HG03460 (cell line): ENCODE measurements around the gene PEX14.

Experiments
- ATAC-seq: cut with Tn5 transposase; IDR thresholded peaks from one replicate; pipeline ENCODE4 v1.9.1; 2021; ENCODE audit not compliant: unreplicated experiment

The PEX14 gene

DNA sequence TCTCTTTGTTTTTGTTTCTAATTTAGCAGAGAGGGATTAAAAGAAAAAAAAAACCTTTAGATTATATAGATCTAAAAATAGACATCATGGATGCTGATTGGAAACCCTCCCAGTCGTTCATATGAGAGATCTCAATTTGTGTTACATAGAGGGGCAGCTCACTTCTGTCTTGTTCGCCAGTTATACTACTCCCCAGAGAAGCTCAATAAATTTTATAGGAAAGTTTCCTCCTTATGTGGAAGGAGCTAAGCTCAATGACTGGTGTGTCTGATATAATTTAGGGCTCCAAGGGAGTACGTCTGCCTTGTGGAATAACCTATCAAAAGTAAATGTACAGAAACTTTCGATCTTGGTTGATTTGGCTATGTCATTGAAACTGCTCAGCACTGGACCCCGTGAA lies 117.6 kb downstream of the PEX14 start:
- ATAC-seq: no peak

DNA sequence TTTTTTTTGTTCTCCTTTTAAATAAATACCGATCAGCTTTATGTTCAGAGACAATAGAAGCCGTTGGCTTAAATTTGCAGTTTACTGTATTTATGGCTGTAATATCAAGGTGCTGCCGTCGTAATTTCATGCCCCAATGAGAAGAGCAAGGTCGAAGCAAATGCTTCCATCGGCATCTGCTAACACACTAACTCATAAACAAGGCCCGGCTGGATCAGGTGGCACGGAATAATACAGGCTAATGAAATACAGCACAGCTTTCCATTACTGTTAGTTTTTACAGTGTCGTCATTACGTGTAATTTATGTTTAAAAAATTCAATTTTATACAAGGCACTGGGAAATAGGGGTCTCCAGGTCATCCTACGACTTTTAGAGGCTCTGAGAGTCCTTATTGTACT lies 119.0 kb downstream of the PEX14 start:
- ATAC-seq: no peak

DNA sequence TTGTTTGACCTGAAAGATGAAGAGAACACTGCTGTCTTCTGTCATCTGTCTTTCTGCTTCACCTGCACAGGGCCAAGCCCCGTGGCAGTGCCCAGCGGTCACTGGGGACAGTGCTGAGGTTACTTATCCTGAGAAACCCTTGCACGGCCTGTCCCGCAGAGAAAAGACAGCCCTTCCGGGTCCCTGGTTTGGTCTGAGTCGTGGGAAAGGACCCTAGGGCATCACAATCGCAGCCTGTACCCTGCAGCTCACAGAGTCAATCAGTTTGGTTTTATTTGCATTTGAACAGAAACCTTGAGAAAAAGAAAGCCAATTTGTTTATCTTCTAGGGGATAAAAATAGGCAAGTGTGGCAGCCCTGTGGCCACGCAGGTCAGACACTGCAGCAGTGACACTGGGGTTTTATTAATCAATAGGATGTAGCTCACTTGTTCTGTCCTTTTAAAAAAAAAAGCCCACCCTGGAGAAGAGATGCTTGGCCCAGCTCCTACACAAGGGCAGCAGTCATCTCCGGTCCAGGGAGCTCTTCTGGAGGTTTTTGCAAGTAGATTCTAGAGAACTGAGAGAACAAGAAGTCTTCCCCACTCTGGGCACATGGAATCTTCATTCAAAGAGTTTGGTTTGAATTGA lies 120.0 kb downstream of the PEX14 start:
- ATAC-seq: no peak

DNA sequence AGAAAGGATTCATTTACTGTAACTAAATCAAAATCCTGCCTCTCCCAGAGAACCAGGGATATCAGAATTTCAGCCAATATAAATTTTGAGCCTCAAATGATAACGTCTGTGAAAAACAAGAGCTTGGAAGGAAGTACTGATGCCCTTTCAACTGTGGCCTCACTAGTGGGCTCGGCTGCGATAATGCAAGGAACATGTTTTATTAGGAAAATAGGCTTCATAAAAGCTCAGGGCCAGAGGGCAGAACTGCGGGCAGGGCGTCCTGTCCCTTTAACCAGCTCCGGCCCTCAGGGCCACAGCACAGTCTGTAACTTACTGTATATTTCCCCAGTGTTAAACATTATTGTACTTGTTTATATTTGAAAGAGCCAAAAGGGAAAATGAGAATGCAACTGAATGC lies 122.0 kb downstream of the PEX14 start:
- ATAC-seq: no peak

DNA sequence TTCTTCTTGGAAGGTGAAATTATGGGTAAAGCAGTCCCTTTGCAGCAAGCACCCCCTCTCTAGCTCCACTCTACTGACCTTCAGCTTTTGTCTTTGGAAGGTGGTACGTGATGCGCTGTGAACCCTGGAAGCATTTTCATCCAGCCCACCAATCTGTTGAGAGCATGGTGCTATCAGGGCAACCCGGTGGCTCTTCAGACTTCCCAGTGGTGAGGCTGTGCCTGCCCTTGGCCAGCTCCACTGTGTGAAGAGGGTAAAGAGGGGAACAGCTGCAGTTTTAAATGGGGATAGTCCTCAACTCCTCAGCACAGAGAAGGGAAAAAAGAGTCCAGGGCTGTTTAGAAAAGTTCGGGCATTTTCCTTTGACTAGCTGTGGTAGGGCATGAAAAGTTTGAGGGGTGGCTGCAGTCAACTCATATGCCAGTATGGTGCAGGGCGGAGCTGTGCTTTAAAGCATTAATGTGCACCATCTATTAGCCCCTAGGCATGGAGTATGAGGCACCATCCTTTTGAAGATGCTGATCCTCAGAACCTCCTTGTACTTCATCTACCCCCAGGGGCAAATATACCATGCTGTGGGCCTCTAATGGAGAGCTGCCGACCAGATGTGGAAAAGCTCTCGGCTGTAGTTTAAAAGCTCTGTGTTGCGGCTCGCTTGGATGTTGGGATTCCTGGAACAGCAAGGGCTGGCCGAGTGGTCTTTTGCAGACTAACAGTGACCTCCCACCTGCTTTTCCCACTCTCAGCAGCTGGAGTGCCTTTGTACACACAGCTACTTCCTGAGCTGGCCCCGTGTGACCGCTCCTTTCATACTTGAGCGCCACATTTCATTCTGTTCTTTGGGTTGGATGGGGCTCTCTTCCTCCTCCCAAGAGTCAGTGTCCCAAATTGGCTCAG lies 123.0 kb downstream of the PEX14 start:
- no peak for ATAC-seq

DNA sequence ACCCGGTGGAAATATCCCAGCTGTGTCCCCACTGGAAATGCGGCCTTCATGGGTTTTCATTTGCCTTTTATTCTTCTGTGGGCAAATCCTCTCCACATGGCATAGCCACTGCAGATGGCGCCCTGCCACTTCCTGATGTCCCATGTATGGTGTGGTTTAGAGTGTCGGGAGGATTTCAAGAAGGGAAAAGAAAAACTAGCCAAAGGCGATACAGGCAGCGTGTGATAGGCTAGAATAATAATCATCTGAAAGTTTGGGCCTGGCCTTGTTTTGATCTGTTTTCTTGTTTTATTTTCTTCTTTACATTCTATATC lies 123.6 kb downstream of the PEX14 start:
- ATAC-seq: no peak

DNA sequence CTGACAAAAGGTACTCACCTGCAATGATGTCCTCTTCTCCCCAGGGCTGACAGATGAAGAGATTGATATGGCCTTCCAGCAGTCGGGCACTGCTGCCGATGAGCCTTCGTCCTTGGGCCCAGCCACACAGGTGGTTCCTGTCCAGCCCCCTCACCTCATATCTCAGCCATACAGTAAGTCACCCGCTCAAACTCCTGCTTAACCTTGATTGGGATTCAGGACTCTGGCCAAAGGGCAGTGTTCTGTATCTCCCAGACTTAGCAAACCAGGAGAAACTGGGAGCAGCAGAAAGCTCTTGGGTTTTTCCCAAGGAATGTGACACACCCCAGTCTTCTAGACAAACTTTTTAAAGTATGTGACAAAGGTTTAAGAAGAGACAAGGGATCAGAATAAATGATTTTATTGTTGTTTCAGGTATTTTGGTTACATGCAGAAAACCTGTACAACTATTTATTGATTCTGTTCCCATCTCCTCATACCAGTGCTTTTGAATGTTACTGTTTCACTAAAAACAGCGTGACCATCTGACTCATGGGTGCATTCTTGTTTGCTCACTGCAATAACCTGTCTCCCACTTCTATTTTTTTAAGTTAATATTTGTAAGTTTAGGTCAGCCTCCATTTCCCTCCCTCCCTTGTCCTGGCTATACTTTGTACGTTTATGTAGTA lies 124.6 kb downstream of the PEX14 start:
- no peak for ATAC-seq

DNA sequence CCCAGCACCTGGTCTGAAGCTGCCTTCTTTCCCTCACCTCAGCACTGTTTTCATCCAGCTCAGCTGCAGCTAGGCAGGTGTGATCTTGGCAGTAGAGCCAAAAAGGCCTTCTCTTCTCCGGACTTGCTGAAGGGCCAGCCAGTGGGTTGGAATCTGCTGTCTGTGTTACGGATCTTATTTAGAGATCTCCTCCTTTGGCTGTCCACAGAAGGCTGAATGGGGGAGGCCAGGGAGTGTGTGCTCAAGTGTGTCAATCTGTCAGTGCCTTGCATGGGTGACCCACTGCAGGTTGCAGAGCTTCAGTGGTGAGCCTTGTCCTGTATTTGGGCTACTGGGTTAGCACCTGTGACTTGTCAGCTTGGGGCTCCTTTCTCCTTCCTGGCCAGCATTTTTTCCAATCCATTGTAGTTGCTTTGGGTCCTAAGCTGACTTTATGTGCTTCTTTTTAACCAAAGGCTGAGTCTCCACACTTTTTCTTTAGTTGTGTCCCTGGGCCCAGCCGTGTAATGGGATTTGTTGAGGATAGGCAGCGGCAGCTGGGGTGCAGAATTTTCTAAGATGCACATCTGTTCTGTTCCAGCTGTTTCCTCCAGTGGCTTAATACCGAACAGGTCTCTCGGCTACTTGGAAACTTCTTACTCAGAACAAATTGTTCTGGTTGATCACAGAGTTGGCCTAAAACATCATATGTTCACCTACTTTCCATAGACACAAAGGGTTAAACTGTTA lies 126.8 kb downstream of the PEX14 start:
- no peak for ATAC-seq

DNA sequence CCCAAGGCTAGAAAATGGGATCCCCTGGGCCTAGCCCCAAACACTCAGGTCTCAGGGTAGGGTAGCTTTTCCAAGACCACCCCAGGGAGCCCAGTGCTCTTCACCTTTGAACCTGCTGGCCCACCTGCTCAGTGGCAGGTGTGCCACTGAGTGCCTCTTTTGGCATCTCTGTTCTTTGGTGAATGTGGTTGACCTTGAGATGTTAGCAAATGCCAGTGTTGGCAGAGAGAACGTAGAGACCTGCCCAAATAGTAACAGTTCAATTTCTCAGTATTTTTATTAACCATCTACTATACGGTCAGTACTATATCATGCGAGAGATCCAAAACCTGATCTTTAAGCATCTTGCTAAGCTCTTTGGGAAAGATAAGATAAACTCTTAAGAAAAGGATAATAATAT lies 128.2 kb downstream of the PEX14 start:
- no peak for ATAC-seq

DNA sequence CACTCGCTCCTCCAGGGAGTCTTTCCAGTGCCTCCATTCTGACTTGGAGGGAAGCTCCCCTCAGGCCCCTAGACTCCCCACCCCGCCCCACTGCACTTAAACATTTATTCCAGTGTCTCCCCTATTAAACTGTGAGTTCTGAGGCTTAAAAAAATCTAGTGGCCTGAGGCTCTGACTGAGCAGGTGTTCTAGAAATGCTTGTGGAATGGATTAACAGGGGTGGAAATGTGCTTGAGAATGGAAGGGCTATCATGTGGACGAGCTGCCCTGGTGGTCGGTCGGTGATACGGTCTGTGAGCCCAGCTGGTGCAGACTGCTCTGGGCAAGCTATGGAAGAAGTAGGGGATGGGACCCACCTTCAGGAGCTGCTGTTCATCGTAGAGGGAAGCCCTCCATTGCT lies 130.2 kb downstream of the PEX14 start:
- ATAC-seq: no peak

DNA sequence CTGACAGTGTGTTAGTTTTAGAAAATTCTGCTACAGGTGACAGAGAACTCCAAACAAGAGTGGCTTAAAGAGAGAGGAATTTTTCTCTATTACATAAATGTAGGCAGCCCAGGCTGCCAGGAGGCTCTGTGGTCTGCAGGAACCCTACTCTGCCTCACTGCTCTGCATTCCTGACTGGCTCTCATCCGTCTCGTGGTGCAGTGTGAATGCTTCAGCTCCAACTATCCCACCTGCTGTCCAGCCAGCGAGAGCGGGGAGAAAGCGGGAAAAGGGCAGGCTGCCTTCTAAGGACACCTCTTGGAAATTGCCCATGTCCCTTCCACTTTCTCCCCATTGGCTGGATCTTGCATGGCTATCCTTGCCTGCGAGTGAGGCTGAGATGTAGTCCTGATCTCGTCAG lies 131.3 kb downstream of the PEX14 start:
- ATAC-seq: no peak

DNA sequence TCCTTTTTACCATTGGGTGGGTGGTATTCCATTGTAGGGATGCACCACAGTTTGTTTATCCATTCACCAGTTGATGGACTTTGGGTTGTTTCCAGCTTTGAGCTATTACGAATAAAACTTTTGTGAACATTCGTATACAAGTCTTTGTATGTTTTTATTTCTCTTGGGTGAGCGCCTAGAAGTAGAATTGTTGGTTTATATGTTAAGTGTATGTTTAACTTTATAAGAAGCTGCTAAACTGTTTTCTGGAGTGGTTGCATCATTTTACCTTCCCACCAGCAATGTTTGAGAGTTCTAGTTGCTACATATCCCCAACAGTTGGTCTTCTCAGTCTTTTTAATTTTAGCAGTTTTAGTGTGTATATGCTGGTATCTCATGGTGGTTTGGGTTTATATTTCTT lies 132.5 kb downstream of the PEX14 start:
- no peak for ATAC-seq

DNA sequence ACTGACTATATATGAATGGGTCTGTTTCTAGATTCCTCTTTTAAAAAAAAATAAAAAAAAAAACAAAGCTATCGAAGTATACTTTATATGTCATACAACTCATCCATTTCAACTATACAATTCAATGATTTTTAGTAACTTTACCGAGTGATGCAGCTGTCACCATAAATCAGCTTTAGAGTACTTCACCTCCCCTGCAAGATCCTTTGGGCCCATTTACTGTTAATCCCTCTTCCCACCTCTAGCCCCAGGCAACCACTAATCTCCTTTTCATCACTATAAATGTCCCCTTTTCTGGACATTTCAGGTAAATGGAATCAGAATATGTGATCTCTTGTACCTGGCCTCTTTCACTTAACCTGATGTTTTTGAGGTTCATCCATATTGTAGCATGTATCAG lies 133.9 kb downstream of the PEX14 start:
- no peak for ATAC-seq

DNA sequence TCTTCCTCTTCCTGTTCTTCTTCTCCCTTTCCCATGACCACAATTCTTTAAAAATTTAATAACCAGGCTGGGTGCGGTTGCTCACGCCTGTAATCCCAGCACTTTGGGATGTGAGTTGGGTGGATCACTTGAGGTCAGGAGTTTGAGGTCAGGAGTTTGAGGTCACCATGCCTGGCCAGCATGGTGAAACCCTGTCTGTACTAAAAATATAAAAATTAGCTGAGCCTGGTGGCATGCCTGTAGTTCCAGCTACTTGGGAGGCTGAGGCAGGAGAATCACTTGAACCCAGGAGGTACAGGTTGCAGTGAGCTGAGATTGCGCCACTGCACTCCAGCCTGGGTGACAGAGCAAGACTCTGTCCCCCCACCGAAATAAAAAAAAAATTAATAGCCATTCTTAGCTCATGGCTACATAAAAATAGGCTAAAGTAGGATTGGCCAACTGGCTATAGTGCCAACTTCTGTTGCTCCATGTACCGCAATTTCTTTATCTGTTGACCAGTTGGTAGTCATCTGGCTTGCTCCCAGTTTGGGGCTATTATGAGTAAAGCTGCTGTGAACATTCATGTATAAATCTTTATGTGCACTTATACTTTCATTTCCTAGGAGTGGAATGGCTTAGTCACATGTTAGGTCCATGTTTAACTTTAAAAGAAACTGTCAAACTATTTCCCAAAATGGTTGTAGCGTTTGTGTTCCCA lies 136.3 kb downstream of the PEX14 start:
- no peak for ATAC-seq

DNA sequence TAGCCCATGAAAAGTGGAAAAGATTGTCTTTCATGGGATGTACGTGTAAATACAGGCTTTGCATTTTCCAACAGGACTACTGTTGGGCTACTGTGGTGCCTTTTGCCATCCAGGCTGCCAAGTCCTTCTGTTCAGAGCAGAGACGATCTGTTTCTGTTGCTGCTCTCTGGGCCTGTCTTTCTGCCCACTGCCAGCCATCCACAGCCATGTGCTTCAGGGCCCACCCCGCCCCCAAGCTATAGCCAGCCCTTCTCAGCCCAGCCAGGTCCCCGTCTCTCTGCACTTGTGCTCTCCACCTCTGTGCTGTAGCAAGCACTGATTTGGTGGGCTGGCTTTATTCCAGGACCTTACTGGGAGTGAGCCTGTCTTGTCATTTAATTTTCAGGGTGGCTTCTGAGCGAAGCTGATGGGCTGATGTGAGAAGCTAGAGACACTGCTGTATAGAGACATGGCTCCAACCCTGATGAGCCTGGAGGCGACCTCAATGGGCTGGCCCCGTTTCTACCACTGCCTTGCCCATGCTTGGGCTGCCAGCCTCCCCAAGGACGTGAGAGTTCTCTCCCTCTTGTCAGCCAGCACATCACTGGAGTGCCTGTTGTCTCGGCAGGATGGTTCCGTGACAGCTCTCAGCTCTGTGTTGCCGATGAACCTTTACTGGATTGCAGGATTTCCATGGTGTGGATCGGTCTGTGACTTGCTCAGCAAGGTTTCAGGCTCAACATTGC lies 137.8 kb downstream of the PEX14 start:
- no peak for ATAC-seq

DNA sequence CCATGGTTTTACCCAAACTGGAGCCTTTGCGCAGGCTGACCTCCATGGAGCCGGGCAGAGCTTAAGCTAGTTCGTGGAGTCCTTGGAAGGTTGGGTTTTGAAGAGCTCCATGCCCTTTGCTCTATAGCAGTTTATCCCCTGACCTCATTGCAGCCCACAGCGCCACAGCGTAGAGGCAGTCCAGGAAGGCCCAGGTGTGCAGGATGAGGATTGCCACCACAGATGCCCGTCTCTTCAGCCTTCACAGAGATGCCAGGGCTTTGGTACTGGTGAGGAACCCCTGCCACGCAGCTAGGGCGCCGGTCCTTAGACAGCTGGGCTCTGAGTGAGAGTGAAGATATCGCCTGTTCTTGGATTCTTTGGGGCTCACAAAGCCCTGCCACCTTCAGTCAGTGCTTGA lies 138.6 kb downstream of the PEX14 start:
- ATAC-seq: no peak

DNA sequence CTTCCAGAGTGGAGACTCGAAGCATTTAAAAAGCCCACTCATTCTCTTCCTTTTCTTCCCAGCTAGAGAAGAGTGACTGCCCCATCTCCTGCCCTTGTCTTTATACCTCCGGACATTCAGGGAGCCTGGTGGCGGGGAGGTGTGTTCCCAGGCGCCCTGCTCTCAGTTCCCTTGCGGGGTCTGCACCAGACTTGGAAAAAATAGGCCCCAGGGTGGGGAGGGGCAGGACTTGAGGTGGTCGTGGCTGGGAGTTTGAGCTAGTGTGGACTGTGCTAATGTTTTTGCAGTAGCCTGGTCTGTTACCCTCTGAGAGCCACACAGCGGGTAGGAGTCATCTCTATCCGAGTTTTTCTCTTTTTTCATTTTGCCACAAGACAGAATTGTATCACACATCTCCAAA lies 139.1 kb downstream of the PEX14 start:
- no peak for ATAC-seq

DNA sequence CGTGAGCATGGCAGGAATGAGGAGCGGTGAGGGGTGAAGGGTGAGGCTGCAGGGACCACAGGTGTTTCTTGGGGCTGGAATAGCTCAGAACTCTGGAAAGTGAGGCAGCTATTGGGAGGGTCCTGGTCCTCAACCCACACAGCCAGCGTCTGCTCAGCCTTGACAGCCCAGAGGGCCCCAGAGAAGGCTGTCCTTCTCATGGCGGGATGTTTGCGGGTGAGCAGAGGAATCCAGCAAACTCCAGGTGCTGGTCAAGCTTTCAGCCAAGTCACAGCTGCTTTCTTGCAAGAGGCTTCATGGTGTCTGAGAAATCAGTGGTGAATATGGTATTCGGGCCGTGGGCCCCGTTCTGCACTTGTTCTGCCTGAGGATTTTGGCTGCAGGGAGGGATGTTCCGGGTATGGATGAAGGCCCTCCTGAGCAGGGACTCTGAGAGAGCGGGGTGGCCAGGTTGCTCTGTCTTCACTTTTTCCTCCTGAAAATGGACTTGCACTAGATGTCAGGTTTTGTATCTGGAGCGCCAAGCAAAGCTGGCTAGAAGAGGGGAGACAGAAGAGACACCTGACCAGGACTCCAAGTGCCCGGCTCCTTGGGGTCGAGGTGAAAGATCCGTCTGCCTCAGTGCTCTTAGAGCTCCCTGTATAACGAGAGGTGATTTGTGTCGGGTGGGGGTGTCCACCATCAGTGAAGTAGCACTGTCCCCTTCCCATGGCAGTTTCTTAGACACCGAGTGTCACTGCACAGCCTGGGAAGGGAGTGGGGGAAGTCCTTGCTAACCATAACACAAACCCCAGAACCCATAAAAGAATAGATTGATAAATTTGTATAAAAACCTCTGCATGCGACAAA lies 139.9 kb downstream of the PEX14 start:
- no peak for ATAC-seq

DNA sequence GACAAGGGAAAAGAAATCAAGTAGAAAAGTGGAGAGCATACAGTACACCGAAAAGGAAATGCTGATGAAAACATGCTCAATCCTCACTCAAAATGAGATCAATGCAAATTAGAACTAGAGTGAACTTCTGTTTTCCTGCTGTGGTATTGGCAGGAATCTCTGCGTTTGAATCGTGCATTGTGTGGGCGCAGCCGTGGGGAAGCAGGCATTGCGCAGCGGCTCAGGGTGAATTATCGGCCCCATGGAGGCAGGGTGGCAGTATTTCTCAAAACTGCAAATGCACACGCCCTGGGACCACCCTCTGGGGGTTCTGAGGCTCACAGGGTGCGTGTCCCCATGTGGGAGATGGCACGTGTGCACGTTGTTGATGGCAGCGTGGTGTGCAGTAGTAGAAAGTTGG lies 140.6 kb downstream of the PEX14 start:
- no peak for ATAC-seq
